Fibroblast of lung (primary cell): Measurements from ENCODE around the gene GNPTG. TPM values are rescaled to one million over a fixed set of nuclear protein-coding genes. Genes with fewer than 3 reads are reported as not detected.

ENCODE experiments used
- DNase-seq, 2 donors: peaks; one replicate each; pipeline versions ENCODE4 v3.0.0 to v3.0.0-alpha.2; 2010; ENCODE audit warnings: low read depth in 2 of 2
- H2AFZ ChIP-seq: 2 replicates; pipeline ENCODE4 v1.5.1; 2012; ENCODE audit warnings: low read length, control low read depth, inconsistent platforms
- H3K27ac ChIP-seq: 2 replicates; pipeline ENCODE4 v1.5.1; 2011; ENCODE audit warnings: low read length, control low read depth; ENCODE audit not compliant: insufficient read depth
- H3K27me3 ChIP-seq: 2 replicates; pipeline ENCODE4 v1.5.1; 2011; ENCODE audit warnings: mild to moderate bottlenecking, low read length; ENCODE audit not compliant: control insufficient read depth, insufficient read depth
- H3K36me3 ChIP-seq: 2 replicates; pipeline ENCODE4 v1.5.1; 2011; ENCODE audit warnings: low read length; ENCODE audit not compliant: control insufficient read depth, insufficient read depth
- H3K4me1 ChIP-seq: 2 replicates; pipeline ENCODE4 v1.5.1; 2011; ENCODE audit warnings: low read length; ENCODE audit not compliant: control insufficient read depth, insufficient read depth; ENCODE audit errors: extremely low read depth
- H3K4me2 ChIP-seq: 2 replicates; pipeline ENCODE4 v1.5.1; 2011; ENCODE audit warnings: low read length, control low read depth; ENCODE audit not compliant: insufficient read depth; ENCODE audit errors: extremely low read depth
- H3K4me3 ChIP-seq, 4 experiments: fragments of 200-600 bp in 1 of 4; sonication (generic) in 1 of 4; replicated peaks in 1 of 4; 2 replicates each; pipeline ENCODE4 v1.5.1; 2011 to 2016; ENCODE audit warnings: low read length in 4 of 4, low read depth in 3 of 4, mild to moderate bottlenecking in 3 of 4, control low read depth in 2 of 4, inconsistent platforms in 1 of 4, mixed read lengths in 1 of 4; ENCODE audit not compliant: insufficient read depth in 1 of 4; ENCODE audit errors: control extremely low read depth in 1 of 4
- H3K79me2 ChIP-seq: 2 replicates; pipeline ENCODE4 v1.5.1; 2012; ENCODE audit warnings: mild to moderate bottlenecking, low read length, inconsistent platforms; ENCODE audit not compliant: control insufficient read depth, insufficient read depth
- H3K9ac ChIP-seq: 2 replicates; pipeline ENCODE4 v1.5.1; 2011; ENCODE audit warnings: mild to moderate bottlenecking, low read length, control low read depth; ENCODE audit not compliant: insufficient read depth
- H3K9me3 ChIP-seq: 2 replicates; pipeline ENCODE4 v1.5.1; 2012; ENCODE audit warnings: low read depth, low read length; ENCODE audit not compliant: control insufficient read depth, insufficient read depth
- H4K20me1 ChIP-seq: 2 replicates; pipeline ENCODE4 v1.5.1; 2011; ENCODE audit warnings: low read length; ENCODE audit not compliant: control insufficient read depth, insufficient read depth; ENCODE audit errors: extremely low read depth
- EZH2 ChIP-seq: IDR thresholded peaks from 2 replicates; pipeline ENCODE4 v1.5.1; 2012; ENCODE audit warnings: low read length, control low read depth, mild to moderate bottlenecking; ENCODE audit errors: missing control alignments
- polyA plus RNA-seq, 2 donors: library from polyadenylated mRNA; depleted of rRNA in 1 of 2; stranded (reverse) in 1 of 2; unstranded in 1 of 2; fragments of >200 nt; gene quantifications; 2 replicates each; pipeline ENCODE4 v1.2.1, GENCODE V29; 2011 to 2012; ENCODE audit warnings: missing spikeins in 1 of 2
- total RNA-seq: library from RNA; depleted of rRNA; stranded (reverse); fragments of >200 nt; gene quantifications from 2 replicates; pipeline ENCODE4 v1.2.1, GENCODE V29; 2014
- TF ChIP-seq, protein P1 (sequence below), 2 donors: IDR thresholded peaks in 1 of 2; conservative IDR thresholded peaks in 1 of 2; 1 replicate in 1 of 2; 2 replicates in 1 of 2; pipeline ENCODE4 v1.5.1; 2011 to 2012; ENCODE audit warnings: low read length in 2 of 2, control low read depth in 1 of 2, inconsistent platforms in 1 of 2, low read depth in 1 of 2, mild to moderate bottlenecking in 1 of 2

Gene GNPTG
- total and polyA plus RNA-seq, 2 donors (not counting 1 experiment from before 2014, with no cell fraction given), result 40.8 to 43.2 TPM

DNA sequence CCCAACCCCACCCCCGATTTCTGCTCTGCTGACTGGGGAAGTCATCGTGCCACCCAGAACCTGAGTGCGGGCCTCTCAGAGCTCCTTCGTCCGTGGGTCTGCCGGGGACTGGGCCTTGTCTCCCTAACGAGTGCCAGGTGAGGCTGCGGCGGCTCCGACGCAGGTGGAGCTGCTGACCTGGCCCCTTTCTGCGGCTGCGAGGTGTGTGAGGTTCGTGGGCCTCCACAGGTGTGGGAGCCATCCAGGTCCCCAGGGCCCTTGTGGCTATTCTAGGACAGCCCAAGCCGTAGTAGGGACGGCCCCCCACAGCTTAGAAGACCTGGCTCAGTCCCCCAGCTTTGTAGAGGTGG, 39.3 kb upstream of the GNPTG start:
- H3K9me3 ChIP-seq, result no peaks in the 10 kb centered on the region
- peaks cover 3% of the 10 kb centered on the region for H4K20me1 ChIP-seq
- peak overlapping the region; percentile 30 for H3K9ac ChIP-seq
- DNase-seq, result no peak
- H3K79me2 ChIP-seq, result peaks cover 73% of the 10 kb centered on the region
- no peak for TF ChIP-seq EZH2
- TF ChIP-seq, protein P1, sequence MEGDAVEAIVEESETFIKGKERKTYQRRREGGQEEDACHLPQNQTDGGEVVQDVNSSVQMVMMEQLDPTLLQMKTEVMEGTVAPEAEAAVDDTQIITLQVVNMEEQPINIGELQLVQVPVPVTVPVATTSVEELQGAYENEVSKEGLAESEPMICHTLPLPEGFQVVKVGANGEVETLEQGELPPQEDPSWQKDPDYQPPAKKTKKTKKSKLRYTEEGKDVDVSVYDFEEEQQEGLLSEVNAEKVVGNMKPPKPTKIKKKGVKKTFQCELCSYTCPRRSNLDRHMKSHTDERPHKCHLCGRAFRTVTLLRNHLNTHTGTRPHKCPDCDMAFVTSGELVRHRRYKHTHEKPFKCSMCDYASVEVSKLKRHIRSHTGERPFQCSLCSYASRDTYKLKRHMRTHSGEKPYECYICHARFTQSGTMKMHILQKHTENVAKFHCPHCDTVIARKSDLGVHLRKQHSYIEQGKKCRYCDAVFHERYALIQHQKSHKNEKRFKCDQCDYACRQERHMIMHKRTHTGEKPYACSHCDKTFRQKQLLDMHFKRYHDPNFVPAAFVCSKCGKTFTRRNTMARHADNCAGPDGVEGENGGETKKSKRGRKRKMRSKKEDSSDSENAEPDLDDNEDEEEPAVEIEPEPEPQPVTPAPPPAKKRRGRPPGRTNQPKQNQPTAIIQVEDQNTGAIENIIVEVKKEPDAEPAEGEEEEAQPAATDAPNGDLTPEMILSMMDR (conservative IDR thresholded peaks at IDR 0.05 in 1 of 2, IDR thresholded peaks at IDR 0.05 in 1 of 2; ENCODE audit: low read depth in 1 of 2, low read length in 2 of 2), result no peak
- H3K4me2 ChIP-seq, result peak overlapping the region; percentile 73
- no peaks in the 10 kb centered on the region for H3K27me3 ChIP-seq
- no peak overlapping the region for H2AFZ ChIP-seq
- H3K4me1 ChIP-seq, result peaks cover 10% of the 10 kb centered on the region
- H3K4me3 ChIP-seq, result peak overlapping the region in 3 of 4 experiments; percentile 7 to 66 (median 19)
- H3K36me3 ChIP-seq, result peaks cover 33% of the 10 kb centered on the region
- peak overlapping the region; percentile 23 for H3K27ac ChIP-seq

DNA sequence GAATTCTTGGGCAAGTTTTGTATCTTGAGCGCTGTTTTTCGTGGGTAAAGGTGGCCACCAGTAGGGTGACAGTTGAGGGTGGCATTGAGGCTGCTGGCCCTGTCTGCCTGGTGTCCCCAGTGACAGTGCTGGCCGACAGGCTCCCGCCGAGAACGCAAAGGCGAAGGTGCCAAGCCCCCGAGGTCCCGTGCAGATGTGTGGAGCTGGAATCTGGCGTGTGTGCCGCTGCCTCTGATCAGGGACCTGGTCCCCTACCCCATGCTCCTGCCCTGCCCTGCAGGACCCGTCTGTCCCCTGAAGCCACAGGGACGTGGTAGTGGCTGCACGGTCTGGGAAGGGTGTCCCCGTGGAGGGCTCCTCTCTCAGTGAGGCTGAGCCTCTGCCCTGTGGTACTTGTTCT, 38.8 kb upstream of the GNPTG start:
- Histone ChIP-seq H3K36me3 (peaks cover 36% of the 10 kb centered on the region), H3K27ac (no peak overlapping the region), H3K79me2 (peaks cover 77% of the 10 kb centered on the region), H3K4me3 (no peak overlapping the region), H2AFZ (no peak overlapping the region), H3K4me1 (peaks cover 10% of the 10 kb centered on the region), H3K4me2 (no peak overlapping the region), H3K27me3 (no peaks in the 10 kb centered on the region), H4K20me1 (peaks cover 3% of the 10 kb centered on the region), H3K9ac (no peak overlapping the region), H3K9me3 (no peaks in the 10 kb centered on the region)
- TF ChIP-seq, protein P1 (conservative IDR thresholded peaks at IDR 0.05 in 1 of 2, IDR thresholded peaks at IDR 0.05 in 1 of 2; ENCODE audit: low read depth in 1 of 2, low read length in 2 of 2), result no peak
- no peak for TF ChIP-seq EZH2
- no peak for DNase-seq

DNA sequence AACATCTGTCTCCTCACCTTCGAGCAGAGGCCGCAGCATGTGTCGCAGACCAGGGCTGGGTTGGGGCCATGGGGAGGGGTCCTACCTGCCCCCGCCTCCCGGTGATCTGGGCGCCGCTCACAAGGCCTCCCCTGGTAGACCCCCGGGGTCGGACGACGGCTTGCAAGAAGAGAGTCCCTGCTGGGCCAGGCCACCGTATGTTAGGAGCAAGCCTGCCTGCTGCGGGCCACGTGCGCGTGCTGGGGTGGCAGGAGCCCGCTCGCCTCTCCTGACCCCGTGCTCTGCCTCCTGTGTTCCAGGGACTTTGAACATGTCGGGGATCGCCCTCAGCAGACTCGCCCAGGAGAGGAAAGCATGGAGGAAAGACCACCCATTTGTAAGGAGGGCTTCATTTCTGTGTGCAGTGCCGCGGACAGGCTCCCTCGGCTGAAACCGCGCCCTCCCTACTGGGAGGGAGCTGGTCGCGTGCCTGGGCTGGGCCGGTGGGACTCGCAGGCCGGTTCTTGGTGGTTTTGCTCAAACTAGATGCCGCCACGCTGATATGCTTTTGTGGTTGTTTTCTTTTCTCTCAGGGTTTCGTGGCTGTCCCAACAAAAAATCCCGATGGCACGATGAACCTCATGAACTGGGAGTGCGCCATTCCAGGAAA, 37.9 kb upstream of the GNPTG start:
- DNase-seq, result no peak
- peaks cover 10% of the 10 kb centered on the region for H3K4me1 ChIP-seq
- no peaks in the 10 kb centered on the region for H3K9me3 ChIP-seq
- H3K9ac ChIP-seq, result no peak overlapping the region
- TF ChIP-seq, protein P1 (conservative IDR thresholded peaks at IDR 0.05 in 1 of 2, IDR thresholded peaks at IDR 0.05 in 1 of 2; ENCODE audit: low read depth in 1 of 2, low read length in 2 of 2), result no peak
- TF ChIP-seq EZH2, result no peak
- no peak overlapping the region for H3K4me3 ChIP-seq
- no peak overlapping the region for H2AFZ ChIP-seq
- peaks cover 83% of the 10 kb centered on the region for H3K79me2 ChIP-seq
- no peak overlapping the region for H3K4me2 ChIP-seq
- H3K27ac ChIP-seq, result no peak overlapping the region
- peaks cover 3% of the 10 kb centered on the region for H4K20me1 ChIP-seq
- peaks cover 42% of the 10 kb centered on the region for H3K36me3 ChIP-seq
- H3K27me3 ChIP-seq, result no peaks in the 10 kb centered on the region
